Mucosa of rectum (tissue), 2 donors: ENCODE results near the gene SLC23A2.

Experiments
- H3K27ac ChIP-seq, 2 donors: one replicate each; pipeline ENCODE4 v1.7.0; 2013; ENCODE audit warnings: inconsistent platforms in 2 of 2, low read depth in 2 of 2, low read length in 2 of 2
- H3K27me3 ChIP-seq, 2 donors: one replicate each; pipeline ENCODE4 v1.7.0; 2013; ENCODE audit warnings: low read length in 2 of 2; ENCODE audit not compliant: control insufficient read depth in 2 of 2, insufficient read depth in 2 of 2
- H3K36me3 ChIP-seq, 2 donors: one replicate each; pipeline ENCODE4 v1.7.0; 2013; ENCODE audit warnings: low read length in 2 of 2; ENCODE audit not compliant: control insufficient read depth in 2 of 2, insufficient read depth in 2 of 2
- H3K4me1 ChIP-seq, 2 donors: one replicate each; pipeline ENCODE4 v1.7.0; 2013; ENCODE audit warnings: low read length in 2 of 2, mild to moderate bottlenecking in 1 of 2; ENCODE audit not compliant: control insufficient read depth in 2 of 2, insufficient read depth in 2 of 2
- H3K4me3 ChIP-seq, 2 donors: one replicate each; pipeline ENCODE4 v1.7.0; 2013; ENCODE audit warnings: low read length in 2 of 2
- H3K9ac ChIP-seq, 2 donors: one replicate each; pipeline ENCODE4 v1.7.0; 2013; ENCODE audit warnings: low read length in 2 of 2, low read depth in 1 of 2, mild to moderate bottlenecking in 1 of 2
- H3K9me3 ChIP-seq, 2 donors: one replicate each; pipeline ENCODE4 v1.7.0; 2013; ENCODE audit warnings: low read length in 2 of 2; ENCODE audit not compliant: control insufficient read depth in 2 of 2
- donor health status: healthy.
- donor health status: Normal muscosa, but diverticular disease.

Gene SLC23A2

DNA sequence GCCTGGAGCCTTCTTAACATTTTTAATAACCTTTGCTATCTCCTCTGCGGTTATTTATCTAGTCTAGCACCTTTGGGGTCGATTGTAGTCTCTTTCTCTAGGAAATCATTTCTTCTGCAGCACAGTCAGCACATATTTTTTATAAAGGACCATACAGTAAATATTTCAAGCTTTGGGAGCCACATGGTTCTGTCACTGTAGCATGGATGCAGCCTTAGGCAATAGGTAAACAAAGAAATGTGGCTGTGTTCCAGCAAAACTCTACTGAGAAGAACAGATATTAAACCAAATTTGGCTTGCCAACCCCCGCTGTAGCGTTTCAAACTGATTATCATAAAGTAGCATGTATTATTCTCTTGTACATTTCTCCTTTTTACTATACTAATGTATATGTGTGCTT lies 95.7 kb downstream of the SLC23A2 start:
- H3K27ac ChIP-seq = no peak overlapping the region
- peaks cover 0 to 4% of the 10 kb centered on the region in 2 donors for H3K36me3 ChIP-seq
- H3K4me1 ChIP-seq = no peaks in the 10 kb centered on the region

GRCh38 chr20:4905195-4905594 lies 96.1 kb downstream of the SLC23A2 start:
- Histone ChIP-seq H3K27ac (no peak overlapping the region), H3K4me1 (no peaks in the 10 kb centered on the region), H3K9ac (no peak overlapping the region), H3K9me3 (no peaks in the 10 kb centered on the region), H3K36me3 (peaks cover 0 to 4% of the 10 kb centered on the region in 2 donors), H3K4me3 (no peak overlapping the region), H3K27me3 (no peaks in the 10 kb centered on the region)

More for the DNA sequence above, 95.7 kb downstream of the SLC23A2 start:
- H3K27me3 ChIP-seq = no peaks in the 10 kb centered on the region
- H3K9me3 ChIP-seq = no peaks in the 10 kb centered on the region
- no peak overlapping the region for H3K4me3 ChIP-seq
- H3K9ac ChIP-seq = no peak overlapping the region

GRCh38 chr20:4904127-4904860 lies 97.0 kb downstream of the SLC23A2 start:
- H3K27ac ChIP-seq = no peak overlapping the region
- H3K9ac ChIP-seq = no peak overlapping the region
- H3K4me3 ChIP-seq = no peak overlapping the region
- peaks cover under 1 to 1% of the 10 kb centered on the region in 2 donors for H3K4me1 ChIP-seq
- peaks cover 0 to 6% of the 10 kb centered on the region in 2 donors for H3K36me3 ChIP-seq
- no peaks in the 10 kb centered on the region for H3K27me3 ChIP-seq
- H3K9me3 ChIP-seq = no peaks in the 10 kb centered on the region

DNA sequence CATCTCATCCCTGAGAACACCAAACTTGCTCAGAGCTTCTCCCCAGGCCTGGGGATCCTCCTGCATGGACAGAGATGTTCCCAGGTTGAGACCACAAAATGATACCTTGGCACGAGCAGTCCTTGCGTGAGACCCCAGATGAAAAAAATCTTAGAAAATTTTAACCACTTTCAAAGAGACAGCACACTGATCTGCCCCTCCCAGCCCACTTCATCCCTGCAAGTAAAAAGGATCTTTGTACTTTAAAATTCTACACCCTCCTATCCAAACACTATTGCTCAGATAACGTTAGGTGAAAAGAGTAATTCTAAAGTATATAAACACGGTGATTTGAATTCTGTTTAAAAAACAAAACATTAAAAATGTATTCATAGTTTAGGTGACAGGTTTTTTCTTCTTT lies 98.5 kb downstream of the SLC23A2 start:
- Histone ChIP-seq H3K4me1 (peaks cover 11 to 15% of the 10 kb centered on the region in 2 donors), H3K9ac (no peak overlapping the region), H3K36me3 (peaks cover 0 to 12% of the 10 kb centered on the region in 2 donors), H3K27me3 (no peaks in the 10 kb centered on the region), H3K4me3 (no peak overlapping the region), H3K9me3 (no peaks in the 10 kb centered on the region), H3K27ac (no peak overlapping the region)

- no peaks in the 10 kb centered on the region for H3K27me3 ChIP-seq
- no peak overlapping the region for H3K9ac ChIP-seq
- peaks cover 0 to 12% of the 10 kb centered on the region in 2 donors for H3K36me3 ChIP-seq
- no peak overlapping the region for H3K4me3 ChIP-seq
- H3K4me1 ChIP-seq = peaks cover 15 to 18% of the 10 kb centered on the region in 2 donors
- H3K27ac ChIP-seq = no peak overlapping the region
- H3K9me3 ChIP-seq = no peaks in the 10 kb centered on the region
Measured at GRCh38 chr20:4901031-4901818, 100.1 kb downstream of the SLC23A2 start.

- Histone ChIP-seq H3K4me3 (no peak overlapping the region), H3K4me1 (peaks cover 15 to 18% of the 10 kb centered on the region in 2 donors), H3K27ac (peak overlapping the region in 1 of 2 donors; percentile 63), H3K27me3 (no peaks in the 10 kb centered on the region), H3K9ac (no peak overlapping the region), H3K9me3 (no peaks in the 10 kb centered on the region), H3K36me3 (peaks cover 0 to 12% of the 10 kb centered on the region in 2 donors)
Measured at GRCh38 chr20:4898282-4899244, 102.7 kb downstream of the SLC23A2 start.

DNA sequence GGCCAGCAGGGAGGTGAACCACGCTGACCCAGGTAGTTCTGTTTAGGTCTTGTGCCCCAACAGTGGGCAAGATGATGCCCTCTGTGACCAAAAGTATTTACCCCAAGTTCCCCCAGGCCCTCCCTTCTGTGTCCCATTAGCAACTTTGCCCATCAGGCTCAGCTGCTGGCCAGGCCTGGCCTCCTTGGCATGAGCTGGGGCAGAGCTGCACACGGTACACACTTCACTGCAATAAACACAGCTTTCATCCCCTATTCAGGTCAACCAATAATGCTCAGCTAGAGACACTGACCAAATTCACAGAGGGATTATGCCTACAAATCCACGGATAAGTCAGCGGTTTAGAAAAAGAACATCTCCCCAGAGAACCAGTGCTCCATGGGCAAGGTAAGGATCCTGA lies 103.7 kb downstream of the SLC23A2 start:
- no peaks in the 10 kb centered on the region for H3K9me3 ChIP-seq
- H3K36me3 ChIP-seq = peaks cover 0 to 12% of the 10 kb centered on the region in 2 donors
- no peak overlapping the region for H3K9ac ChIP-seq
- peaks cover 15 to 18% of the 10 kb centered on the region in 2 donors for H3K4me1 ChIP-seq
- H3K4me3 ChIP-seq = no peak overlapping the region
- H3K27me3 ChIP-seq = no peaks in the 10 kb centered on the region
- no peak overlapping the region for H3K27ac ChIP-seq

DNA sequence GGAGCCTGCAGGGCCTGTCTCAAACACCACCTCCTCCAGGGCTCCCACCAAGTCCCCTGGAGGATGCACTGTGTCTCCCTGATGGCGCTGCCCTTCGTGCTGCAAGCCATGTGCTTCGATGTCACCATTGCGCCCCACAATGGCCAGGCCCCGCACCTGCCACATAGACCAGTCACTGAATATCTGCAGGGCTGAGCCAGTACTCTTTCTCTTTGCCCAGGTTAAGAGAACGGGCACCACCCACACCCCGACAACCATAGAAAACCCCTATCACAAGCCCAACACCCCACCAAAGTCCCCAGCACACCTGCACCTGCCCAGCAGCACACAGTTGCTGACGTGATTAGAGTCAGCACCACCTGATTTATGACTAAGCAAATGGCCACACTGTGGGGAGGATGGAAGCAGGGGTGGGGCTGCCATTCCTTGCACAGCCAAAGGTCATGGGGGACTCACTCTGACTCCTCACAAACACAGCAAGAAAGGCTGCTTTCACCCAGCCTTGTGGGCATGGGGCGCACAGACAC lies 104.3 kb downstream of the SLC23A2 start:
- H3K36me3 ChIP-seq = peaks cover 0 to 12% of the 10 kb centered on the region in 2 donors
- no peaks in the 10 kb centered on the region for H3K27me3 ChIP-seq
- H3K4me3 ChIP-seq = no peak overlapping the region
- H3K27ac ChIP-seq = no peak overlapping the region
- no peak overlapping the region for H3K9ac ChIP-seq
- peaks cover 15 to 18% of the 10 kb centered on the region in 2 donors for H3K4me1 ChIP-seq
- no peaks in the 10 kb centered on the region for H3K9me3 ChIP-seq

DNA sequence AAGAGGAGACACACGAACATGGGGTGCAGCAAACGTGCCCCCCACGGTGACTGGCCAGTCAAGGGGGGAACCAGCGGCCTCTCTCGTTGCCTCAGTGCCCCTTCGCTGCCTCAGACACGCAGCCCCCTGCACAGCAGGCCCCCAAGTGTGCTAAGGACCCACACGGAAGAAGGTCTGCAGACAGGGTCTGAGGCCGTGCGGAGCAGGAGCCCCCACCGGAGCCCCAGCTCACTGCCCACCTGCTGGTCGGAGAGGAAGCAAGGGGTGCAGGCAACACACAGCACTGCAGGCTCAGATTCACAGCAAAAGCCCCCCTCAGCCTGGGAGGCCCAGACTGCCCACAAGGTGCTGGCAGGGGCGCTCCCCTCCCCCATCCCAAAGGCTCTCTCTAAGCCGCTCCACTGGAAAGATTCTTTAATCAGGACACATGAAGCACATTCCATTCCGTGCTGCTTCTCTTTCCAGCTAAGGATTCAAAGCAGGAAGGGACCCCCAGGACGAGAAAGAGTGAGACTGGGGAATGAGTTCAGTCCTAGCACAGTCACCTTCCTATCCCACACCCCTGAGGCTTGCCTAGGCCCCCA lies 105.1 kb downstream of the SLC23A2 start:
- no peak overlapping the region for H3K9ac ChIP-seq
- H3K4me1 ChIP-seq = peaks cover 15 to 18% of the 10 kb centered on the region in 2 donors
- no peaks in the 10 kb centered on the region for H3K27me3 ChIP-seq
- H3K9me3 ChIP-seq = no peaks in the 10 kb centered on the region
- H3K36me3 ChIP-seq = peaks cover 0 to 9% of the 10 kb centered on the region in 2 donors
- no peak overlapping the region for H3K4me3 ChIP-seq
- H3K27ac ChIP-seq = no peak overlapping the region
